Measurements from ENCODE around the gene GMPR. TPM values are rescaled to one million over a fixed set of nuclear protein-coding genes. Genes with fewer than 3 reads are reported as not detected.
A peak's percentile ranks its signal among the peaks of the same experiment; 100 is the strongest.

Gene GMPR
- total RNA-seq, 1 donor, result 6.5 TPM

DNA sequence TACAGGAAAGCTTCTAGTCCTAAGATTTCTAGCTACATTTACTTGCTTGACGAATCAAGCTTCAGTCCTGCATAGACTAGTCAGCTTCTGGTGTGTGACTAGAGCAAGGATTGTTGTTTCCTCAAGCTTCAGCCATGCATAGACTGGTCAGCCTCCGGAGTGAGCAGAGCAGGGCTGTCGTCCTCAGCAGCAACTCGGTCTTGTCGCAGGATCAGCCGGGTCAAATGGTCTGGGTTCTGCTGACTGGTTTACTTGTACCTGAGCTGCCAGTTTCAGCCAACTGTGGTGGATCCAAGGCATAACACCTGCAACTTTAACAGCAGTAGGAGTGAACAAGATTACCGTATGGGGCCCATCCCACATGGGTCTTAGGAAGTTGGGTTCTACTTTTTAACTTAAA is 10.8 kb upstream of the GMPR start:
- no peaks in the 10 kb centered on the region for H3K79me2 ChIP-seq (ENCODE audit: insufficient read depth, low read length)
- no peak for DNase-seq (ENCODE audit: insufficient read length, low spot score, missing footprints)
- H3K27me3 ChIP-seq (ENCODE audit: insufficient read depth, low read length), result peaks cover 24% of the 10 kb centered on the region
- H3K4me1 ChIP-seq (ENCODE audit: insufficient read depth, low read length), result peaks cover 6% of the 10 kb centered on the region
- no peak overlapping the region for H3K4me3 ChIP-seq (ENCODE audit: insufficient read depth, low read length)
- no peaks in the 10 kb centered on the region for H3K9me3 ChIP-seq (ENCODE audit: low read depth, low read length)
- no peaks in the 10 kb centered on the region for H3K36me3 ChIP-seq (ENCODE audit: insufficient read depth, low read length)
- no peak overlapping the region for H3K4me2 ChIP-seq (ENCODE audit: insufficient read depth, low read length)
- H3K27ac ChIP-seq (ENCODE audit: low read depth, low read length), result no peak overlapping the region
- TF ChIP-seq, protein P1, sequence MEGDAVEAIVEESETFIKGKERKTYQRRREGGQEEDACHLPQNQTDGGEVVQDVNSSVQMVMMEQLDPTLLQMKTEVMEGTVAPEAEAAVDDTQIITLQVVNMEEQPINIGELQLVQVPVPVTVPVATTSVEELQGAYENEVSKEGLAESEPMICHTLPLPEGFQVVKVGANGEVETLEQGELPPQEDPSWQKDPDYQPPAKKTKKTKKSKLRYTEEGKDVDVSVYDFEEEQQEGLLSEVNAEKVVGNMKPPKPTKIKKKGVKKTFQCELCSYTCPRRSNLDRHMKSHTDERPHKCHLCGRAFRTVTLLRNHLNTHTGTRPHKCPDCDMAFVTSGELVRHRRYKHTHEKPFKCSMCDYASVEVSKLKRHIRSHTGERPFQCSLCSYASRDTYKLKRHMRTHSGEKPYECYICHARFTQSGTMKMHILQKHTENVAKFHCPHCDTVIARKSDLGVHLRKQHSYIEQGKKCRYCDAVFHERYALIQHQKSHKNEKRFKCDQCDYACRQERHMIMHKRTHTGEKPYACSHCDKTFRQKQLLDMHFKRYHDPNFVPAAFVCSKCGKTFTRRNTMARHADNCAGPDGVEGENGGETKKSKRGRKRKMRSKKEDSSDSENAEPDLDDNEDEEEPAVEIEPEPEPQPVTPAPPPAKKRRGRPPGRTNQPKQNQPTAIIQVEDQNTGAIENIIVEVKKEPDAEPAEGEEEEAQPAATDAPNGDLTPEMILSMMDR (IDR thresholded peaks at IDR 0.05; ENCODE audit: extremely low read depth, low read depth, low read length), result no peak
- H2AFZ ChIP-seq (ENCODE audit: low read length), result no peak overlapping the region
- no peaks in the 10 kb centered on the region for H4K20me1 ChIP-seq (ENCODE audit: insufficient read depth, low read length)

DNA sequence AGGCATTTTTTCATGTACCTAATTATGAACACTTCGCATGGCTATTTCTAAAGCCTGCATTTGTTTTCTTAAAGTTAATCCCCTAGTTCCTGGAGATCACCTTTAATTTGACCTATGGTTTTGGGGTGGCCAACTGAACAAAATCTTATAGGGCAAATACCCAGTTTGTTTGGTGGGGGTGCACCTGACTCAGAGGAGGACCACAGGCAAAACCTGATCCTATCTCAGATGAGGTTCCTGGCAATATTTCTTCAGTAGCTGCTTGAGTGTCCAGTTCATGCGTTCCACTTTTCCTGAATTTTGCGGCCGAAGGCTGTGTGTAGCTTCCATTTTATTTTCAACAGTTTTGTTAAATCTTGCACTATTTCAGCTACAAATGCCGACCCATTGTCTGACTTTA is 10.3 kb upstream of the GMPR start:
- H3K4me2 ChIP-seq (ENCODE audit: insufficient read depth, low read length), result no peak overlapping the region
- H4K20me1 ChIP-seq (ENCODE audit: insufficient read depth, low read length), result no peaks in the 10 kb centered on the region
- no peaks in the 10 kb centered on the region for H3K79me2 ChIP-seq (ENCODE audit: insufficient read depth, low read length)
- TF ChIP-seq, protein P1 (IDR thresholded peaks at IDR 0.05; ENCODE audit: extremely low read depth, low read depth, low read length), result no peak
- peaks cover 24% of the 10 kb centered on the region for H3K27me3 ChIP-seq (ENCODE audit: insufficient read depth, low read length)
- no peaks in the 10 kb centered on the region for H3K36me3 ChIP-seq (ENCODE audit: insufficient read depth, low read length)
- no peak overlapping the region for H2AFZ ChIP-seq (ENCODE audit: low read length)
- H3K9me3 ChIP-seq (ENCODE audit: low read depth, low read length), result no peaks in the 10 kb centered on the region
- H3K4me3 ChIP-seq (ENCODE audit: insufficient read depth, low read length), result no peak overlapping the region
- H3K27ac ChIP-seq (ENCODE audit: low read depth, low read length), result no peak overlapping the region
- peaks cover 6% of the 10 kb centered on the region for H3K4me1 ChIP-seq (ENCODE audit: insufficient read depth, low read length)
- DNase-seq (ENCODE audit: insufficient read length, low spot score, missing footprints), result no peak

GRCh38 chr6:16228709-16229665 is 9.4 kb upstream of the GMPR start:
- H4K20me1 ChIP-seq (ENCODE audit: insufficient read depth, low read length), result no peaks in the 10 kb centered on the region
- H3K4me2 ChIP-seq (ENCODE audit: insufficient read depth, low read length), result peak overlapping the region; percentile 76
- no peaks in the 10 kb centered on the region for H3K36me3 ChIP-seq (ENCODE audit: insufficient read depth, low read length)
- DNase-seq (ENCODE audit: insufficient read length, low spot score, missing footprints), result peak; percentile 75
- H3K27me3 ChIP-seq (ENCODE audit: insufficient read depth, low read length), result peaks cover 24% of the 10 kb centered on the region
- TF ChIP-seq, protein P1 (IDR thresholded peaks at IDR 0.05; ENCODE audit: extremely low read depth, low read depth, low read length), result no peak
- H3K4me1 ChIP-seq (ENCODE audit: insufficient read depth, low read length), result peaks cover 6% of the 10 kb centered on the region
- H2AFZ ChIP-seq (ENCODE audit: low read length), result peak overlapping the region; percentile 64
- H3K4me3 ChIP-seq (ENCODE audit: insufficient read depth, low read length), result peak overlapping the region; percentile 66
- no peaks in the 10 kb centered on the region for H3K9me3 ChIP-seq (ENCODE audit: low read depth, low read length)
- no peaks in the 10 kb centered on the region for H3K79me2 ChIP-seq (ENCODE audit: insufficient read depth, low read length)
- H3K27ac ChIP-seq (ENCODE audit: low read depth, low read length), result no peak overlapping the region

GRCh38 chr6:16229700-16230099 is 8.7 kb upstream of the GMPR start:
- Histone ChIP-seq H3K27me3 (ENCODE audit: insufficient read depth, low read length) (peaks cover 24% of the 10 kb centered on the region), H3K27ac (ENCODE audit: low read depth, low read length) (no peak overlapping the region), H2AFZ (ENCODE audit: low read length) (peak overlapping the region; percentile 9), H3K4me2 (ENCODE audit: insufficient read depth, low read length) (peak overlapping the region; percentile 76), H3K9me3 (ENCODE audit: low read depth, low read length) (no peaks in the 10 kb centered on the region), H3K4me1 (ENCODE audit: insufficient read depth, low read length) (peaks cover 6% of the 10 kb centered on the region), H3K36me3 (ENCODE audit: insufficient read depth, low read length) (no peaks in the 10 kb centered on the region), H3K79me2 (ENCODE audit: insufficient read depth, low read length) (no peaks in the 10 kb centered on the region), H4K20me1 (ENCODE audit: insufficient read depth, low read length) (no peaks in the 10 kb centered on the region), H3K4me3 (ENCODE audit: insufficient read depth, low read length) (no peak overlapping the region)
- TF ChIP-seq, protein P1 (IDR thresholded peaks at IDR 0.05; ENCODE audit: extremely low read depth, low read depth, low read length), result no peak
- DNase-seq (ENCODE audit: insufficient read length, low spot score, missing footprints), result no peak

Data from osteoblast (primary cell).